Right atrium auricular region (tissue), 2 donors: ENCODE results near the gene RINL. TPM values are rescaled to one million over a fixed set of nuclear protein-coding genes. Genes with fewer than 3 reads are reported as not detected.
A peak's percentile ranks its signal among the peaks of the same experiment; 100 is the strongest.
"Not testable (repeated sequence)": the region's sequence is repeated elsewhere in the genome, so short reads cannot be mapped to it uniquely, and the experiment has no call there.

ENCODE experiments used
- DNase-seq: peaks from one replicate; pipeline ENCODE4 v3.0.0-alpha.2; 2019; ENCODE audit warnings: low spot score
- H3K27ac ChIP-seq, 2 donors: fragments of 200-600 bp; sonication (generic); 1 replicate in 1 of 2; 2 replicates in 1 of 2; pipeline ENCODE4 v1.5.1; 2016 to 2019
- H3K27me3 ChIP-seq, 2 donors: fragments of 200-600 bp; sonication (generic); one replicate each; pipeline versions ENCODE4 v1.5.1 to v1.6.0; 2017 to 2019
- H3K36me3 ChIP-seq: fragments of 200-600 bp; sonication (generic); one replicate; pipeline ENCODE4 v1.5.1; 2016
- H3K4me1 ChIP-seq, 2 donors: fragments of 200-600 bp; sonication (generic); one replicate each; pipeline versions ENCODE4 v1.5.1 to v1.6.0; 2017 to 2019
- H3K4me3 ChIP-seq, 2 donors: fragments of 200-600 bp; sonication (generic); 1 replicate in 1 of 2; 2 replicates in 1 of 2; pipeline ENCODE4 v1.5.1; 2017 to 2019; ENCODE audit warnings: mild to moderate bottlenecking in 1 of 2, moderate library complexity in 1 of 2
- H3K9me3 ChIP-seq, 2 donors: fragments of 200-600 bp; sonication (generic); one replicate each; pipeline ENCODE4 v1.5.1; 2019
- CTCF ChIP-seq, 2 donors: fragments of 200-600 bp; sonication (generic); IDR thresholded peaks; one replicate each; pipeline ENCODE4 v1.5.1; 2019; ENCODE audit warnings: antibody characterized with exemption in 2 of 2
- total RNA-seq, 2 donors: library from RNA; depleted of rRNA; stranded (reverse); fragments of >200 nt; gene quantifications; one replicate each; pipeline ENCODE4 v1.1.0, GENCODE V29; 2016

The RINL gene
- total RNA-seq, 2 donors from 2014 or later: 3.3 to 5.5 TPM

GRCh38 chr19:38888876-38889275, 10.8 kb upstream of the RINL start:
- no peaks in the 10 kb centered on the region for H3K9me3 ChIP-seq
- DNase-seq: no peak
- TF ChIP-seq CTCF (IDR thresholded peaks at IDR 0.05): no peak
- H3K36me3 ChIP-seq: peaks cover 36% of the 10 kb centered on the region
- peaks cover 0 to 19% of the 10 kb centered on the region in 2 donors for H3K4me1 ChIP-seq
- H3K27ac ChIP-seq: no peak overlapping the region
- no peak overlapping the region for H3K4me3 ChIP-seq
- no peaks in the 10 kb centered on the region for H3K27me3 ChIP-seq

DNA sequence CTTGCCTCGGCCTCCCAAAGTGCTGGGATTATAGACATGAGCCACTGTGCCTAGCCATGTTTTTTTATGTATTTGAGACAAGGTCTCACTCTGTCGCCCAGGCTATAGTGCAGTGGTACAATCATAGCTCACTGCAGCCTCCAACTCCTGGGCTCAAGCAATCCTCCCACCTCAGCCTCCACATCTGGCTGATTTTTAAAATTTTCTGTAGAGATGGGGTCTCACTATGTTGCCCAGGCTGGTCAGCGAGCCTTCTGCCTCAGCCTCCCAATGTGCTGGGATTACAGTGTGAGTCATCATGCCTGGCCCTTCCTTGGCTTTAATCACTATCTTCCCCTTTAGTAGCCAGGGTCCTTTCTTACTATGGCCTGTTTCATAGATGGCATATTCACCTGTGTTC, 6.6 kb upstream of the RINL start:
- peaks cover 50% of the 10 kb centered on the region for H3K36me3 ChIP-seq
- H3K9me3 ChIP-seq: not testable (repeated sequence)

DNA sequence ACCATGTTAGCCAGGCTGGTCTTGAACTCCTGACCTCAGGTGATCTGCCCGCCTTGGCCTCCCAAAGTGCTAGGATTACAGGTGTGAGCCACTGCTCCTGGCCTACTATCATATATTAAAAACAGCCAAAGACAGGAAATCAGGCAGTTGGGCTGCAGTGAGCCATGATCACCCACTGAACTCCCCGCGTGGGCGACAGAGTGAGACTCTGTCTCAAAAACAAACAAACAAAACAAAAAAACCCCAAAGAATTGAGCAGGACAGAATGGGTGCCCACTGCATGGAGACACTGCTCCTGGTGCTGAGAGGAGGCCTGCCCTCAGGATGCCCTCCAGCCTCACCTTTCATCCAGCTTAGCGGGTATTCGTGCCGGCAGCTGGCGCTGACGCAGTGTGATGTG, 5.2 kb upstream of the RINL start:
- no peak for DNase-seq
- H3K36me3 ChIP-seq: peaks cover 36% of the 10 kb centered on the region

More for the DNA sequence above, 6.6 kb upstream of the RINL start:
- not testable (repeated sequence) for H3K4me3 ChIP-seq, H3K27me3 ChIP-seq, H3K4me1 ChIP-seq, DNase-seq
- peak overlapping the region; percentile 31 to 84 for H3K27ac ChIP-seq

DNA sequence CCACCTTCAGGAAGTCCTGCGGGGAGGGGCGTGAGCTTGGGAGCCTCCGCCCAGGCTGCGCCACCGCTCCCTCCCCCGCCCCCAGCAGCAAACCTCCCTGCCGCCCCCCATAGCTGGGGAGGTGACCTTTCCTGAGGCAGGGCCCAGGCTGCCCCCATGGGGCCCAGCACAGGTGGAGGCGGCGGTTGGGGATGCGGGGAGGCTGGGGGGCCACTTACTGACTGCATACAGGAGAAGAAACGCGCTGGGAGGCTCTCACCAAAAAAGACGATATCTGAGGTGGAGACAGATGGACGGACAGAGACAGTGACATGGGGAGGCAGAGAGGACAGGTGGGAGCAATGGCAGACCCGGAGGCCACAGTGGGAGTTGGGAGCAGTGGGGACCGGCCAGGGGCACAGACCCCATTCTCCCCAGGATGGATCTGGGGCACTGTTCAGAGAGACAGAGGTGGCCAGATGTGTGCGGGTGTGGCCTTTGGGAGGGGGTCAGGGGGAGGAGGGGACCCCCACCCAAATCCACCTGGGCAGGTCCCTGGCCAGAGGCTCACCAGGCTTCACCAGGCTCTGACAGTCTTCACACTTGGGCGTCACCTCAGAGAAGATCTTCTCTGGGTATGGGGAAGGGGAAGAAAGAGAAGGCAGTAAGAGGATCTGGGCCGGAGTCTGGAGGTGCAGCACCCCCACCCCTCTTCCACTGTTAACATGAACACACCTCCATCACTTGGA, 3.0 kb upstream of the RINL start:
- no peaks in the 10 kb centered on the region for H3K27me3 ChIP-seq
- no peak overlapping the region for H3K27ac ChIP-seq
- no peak for TF ChIP-seq CTCF (IDR thresholded peaks at IDR 0.05)
- no peak for DNase-seq
- H3K4me1 ChIP-seq: peaks cover 0 to 20% of the 10 kb centered on the region in 2 donors
- no peaks in the 10 kb centered on the region for H3K9me3 ChIP-seq
- H3K36me3 ChIP-seq: peaks cover 33% of the 10 kb centered on the region
- H3K4me3 ChIP-seq: no peak overlapping the region

More for the DNA sequence above, 5.2 kb upstream of the RINL start:
- H3K4me1 ChIP-seq: peaks cover 0 to 13% of the 10 kb centered on the region in 2 donors
- H3K27me3 ChIP-seq: no peaks in the 10 kb centered on the region
- H3K9me3 ChIP-seq: no peaks in the 10 kb centered on the region
- H3K27ac ChIP-seq: no peak overlapping the region
- no peak for TF ChIP-seq CTCF (IDR thresholded peaks at IDR 0.05)
- H3K4me3 ChIP-seq: no peak overlapping the region

GRCh38 chr19:38880076-38880881, 2.2 kb upstream of the RINL start:
- H3K27me3 ChIP-seq: no peaks in the 10 kb centered on the region
- no peak overlapping the region for H3K27ac ChIP-seq
- peaks cover 33% of the 10 kb centered on the region for H3K36me3 ChIP-seq
- no peak overlapping the region for H3K4me3 ChIP-seq
- no peak for TF ChIP-seq CTCF (IDR thresholded peaks at IDR 0.05)
- H3K9me3 ChIP-seq: no peaks in the 10 kb centered on the region
- H3K4me1 ChIP-seq: peaks cover 0 to 15% of the 10 kb centered on the region in 2 donors
- DNase-seq: no peak

DNA sequence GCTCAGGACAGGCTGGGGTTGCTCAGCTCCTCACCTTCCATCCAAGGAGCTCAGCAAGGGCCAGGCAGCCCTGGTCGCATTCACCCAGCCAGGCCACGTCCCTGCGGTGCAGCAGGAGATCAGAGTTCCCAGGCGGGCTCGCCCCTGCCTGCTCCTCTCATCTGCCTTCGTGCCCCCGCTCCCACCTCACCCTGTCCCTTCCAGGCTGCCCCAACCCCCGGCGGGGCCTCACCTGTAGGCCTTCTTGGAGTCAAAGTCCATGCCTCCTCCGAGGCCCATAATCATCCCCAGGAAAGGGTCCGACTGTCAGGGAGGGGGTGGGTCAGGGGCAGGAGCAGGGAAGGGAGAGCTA, 1.3 kb upstream of the RINL start:
- TF ChIP-seq CTCF (IDR thresholded peaks at IDR 0.05): no peak
- Histone ChIP-seq H3K4me3 (no peak overlapping the region), H3K27me3 (no peaks in the 10 kb centered on the region), H3K4me1 (peaks cover 0 to 15% of the 10 kb centered on the region in 2 donors), H3K27ac (no peak overlapping the region), H3K36me3 (peaks cover 33% of the 10 kb centered on the region), H3K9me3 (no peaks in the 10 kb centered on the region)
- DNase-seq: no peak
